Right lobe of liver (tissue), 4 donors: Measurements from ENCODE around the gene RAN.

Experiments
- POLR2A ChIP-seq: fragments of 450-650 bp; IDR thresholded peaks from one replicate; pipeline ENCODE4 v1.6.1; 2017; ENCODE audit warnings: antibody characterized with exemption, mild to moderate bottlenecking
- TF ChIP-seq, protein P1 (sequence below), 4 donors: fragments of 200-600 bp in 3 of 4; fragments of 450-650 bp in 1 of 4; IDR thresholded peaks; one replicate each; pipeline versions ENCODE4 v1.5.1 to v1.8.0; 2016 to 2022; ENCODE audit warnings: antibody characterized with exemption in 4 of 4, mild to moderate bottlenecking in 2 of 4
- donor health status: DM: no; HTN: no; CAD: no.
- donor health status: DM: no; HTN: no; CAD: no.
- donor health status: DM: no; HTN: yes; CAD: no.

GRCh38 chr12:130850418-130851021 lies 21.3 kb upstream of the RAN start:
- TF ChIP-seq, protein P1, sequence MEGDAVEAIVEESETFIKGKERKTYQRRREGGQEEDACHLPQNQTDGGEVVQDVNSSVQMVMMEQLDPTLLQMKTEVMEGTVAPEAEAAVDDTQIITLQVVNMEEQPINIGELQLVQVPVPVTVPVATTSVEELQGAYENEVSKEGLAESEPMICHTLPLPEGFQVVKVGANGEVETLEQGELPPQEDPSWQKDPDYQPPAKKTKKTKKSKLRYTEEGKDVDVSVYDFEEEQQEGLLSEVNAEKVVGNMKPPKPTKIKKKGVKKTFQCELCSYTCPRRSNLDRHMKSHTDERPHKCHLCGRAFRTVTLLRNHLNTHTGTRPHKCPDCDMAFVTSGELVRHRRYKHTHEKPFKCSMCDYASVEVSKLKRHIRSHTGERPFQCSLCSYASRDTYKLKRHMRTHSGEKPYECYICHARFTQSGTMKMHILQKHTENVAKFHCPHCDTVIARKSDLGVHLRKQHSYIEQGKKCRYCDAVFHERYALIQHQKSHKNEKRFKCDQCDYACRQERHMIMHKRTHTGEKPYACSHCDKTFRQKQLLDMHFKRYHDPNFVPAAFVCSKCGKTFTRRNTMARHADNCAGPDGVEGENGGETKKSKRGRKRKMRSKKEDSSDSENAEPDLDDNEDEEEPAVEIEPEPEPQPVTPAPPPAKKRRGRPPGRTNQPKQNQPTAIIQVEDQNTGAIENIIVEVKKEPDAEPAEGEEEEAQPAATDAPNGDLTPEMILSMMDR (IDR thresholded peaks at IDR 0.05) = no peak
- TF ChIP-seq POLR2A = no peak
